ENCODE measurements around the gene BICC1. TPM values are rescaled to one million over a fixed set of nuclear protein-coding genes. Genes with fewer than 3 reads are reported as not detected.

Gene BICC1
- polyA plus RNA-seq, 4 donors, result 72.5 to 84.9 (median 79.7) TPM

DNA sequence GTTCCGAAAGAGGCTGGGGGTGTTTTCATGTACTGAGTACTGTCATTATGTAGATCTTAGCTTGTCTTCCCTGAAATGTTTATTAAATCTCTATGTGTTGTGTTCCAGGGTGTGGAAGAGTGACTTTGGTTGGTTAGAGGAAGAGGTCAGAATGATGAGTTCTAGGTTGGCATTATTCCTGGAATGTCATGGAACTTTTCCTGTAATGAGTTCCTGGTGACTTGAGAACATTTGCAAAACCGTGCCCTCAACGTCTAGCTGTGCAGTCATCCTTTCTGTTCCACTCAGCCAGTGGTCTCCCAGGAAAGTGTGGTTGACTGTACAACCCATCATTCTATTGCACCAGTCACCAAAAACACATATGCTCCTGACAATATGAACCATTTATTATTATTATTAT is 129.6 kb downstream of the BICC1 start:
- DNase-seq (ENCODE audit: low read depth in 4 of 4, low spot score in 2 of 4), result no peak

DNA sequence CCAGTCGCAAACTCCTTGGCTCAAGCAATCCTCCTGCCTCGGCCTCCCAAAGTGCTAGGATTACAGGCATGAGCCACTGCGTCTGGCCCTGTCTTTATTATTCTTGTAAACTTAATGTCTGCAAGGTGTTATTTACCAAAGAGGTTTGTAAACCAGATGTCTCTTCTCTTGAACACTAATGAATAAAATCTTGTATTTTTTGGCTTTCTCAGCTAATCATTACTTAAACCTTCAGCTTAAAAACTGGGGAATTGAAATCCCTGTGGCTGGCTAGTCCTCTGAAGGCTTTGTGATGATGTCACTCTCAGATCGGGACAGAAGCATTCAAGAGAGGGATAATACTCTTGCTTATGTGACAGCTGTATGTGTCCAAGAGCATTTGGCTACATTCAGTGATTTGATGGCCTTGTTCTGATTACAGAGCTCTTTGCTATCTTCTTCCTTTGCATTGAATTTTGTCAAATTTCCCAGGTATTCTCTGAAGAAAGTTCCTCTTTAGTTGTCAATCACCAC is 130.3 kb downstream of the BICC1 start:
- DNase-seq (ENCODE audit: low read depth in 4 of 4, low spot score in 2 of 4), result no peak

DNA sequence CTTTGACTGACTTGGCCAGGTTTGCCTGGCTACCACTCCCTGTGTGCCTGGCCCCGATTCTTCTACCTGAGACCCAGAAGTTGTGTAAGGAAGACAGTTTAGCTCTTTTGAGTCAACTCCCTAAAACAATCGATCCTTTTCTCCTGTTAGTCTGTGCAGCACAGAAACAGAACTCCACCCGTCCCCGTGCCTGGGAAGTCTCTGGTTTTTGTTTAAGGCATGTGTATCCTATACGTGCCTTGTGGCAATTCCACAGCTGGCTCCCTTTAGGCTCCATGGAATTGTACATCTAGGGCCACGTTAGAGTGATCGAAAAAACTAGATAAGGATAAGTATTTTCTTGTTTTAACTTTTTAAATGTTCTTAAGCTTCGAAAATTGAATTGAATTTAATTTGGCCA is 131.6 kb downstream of the BICC1 start:
- DNase-seq (ENCODE audit: low read depth in 4 of 4, low spot score in 2 of 4), result no peak

DNA sequence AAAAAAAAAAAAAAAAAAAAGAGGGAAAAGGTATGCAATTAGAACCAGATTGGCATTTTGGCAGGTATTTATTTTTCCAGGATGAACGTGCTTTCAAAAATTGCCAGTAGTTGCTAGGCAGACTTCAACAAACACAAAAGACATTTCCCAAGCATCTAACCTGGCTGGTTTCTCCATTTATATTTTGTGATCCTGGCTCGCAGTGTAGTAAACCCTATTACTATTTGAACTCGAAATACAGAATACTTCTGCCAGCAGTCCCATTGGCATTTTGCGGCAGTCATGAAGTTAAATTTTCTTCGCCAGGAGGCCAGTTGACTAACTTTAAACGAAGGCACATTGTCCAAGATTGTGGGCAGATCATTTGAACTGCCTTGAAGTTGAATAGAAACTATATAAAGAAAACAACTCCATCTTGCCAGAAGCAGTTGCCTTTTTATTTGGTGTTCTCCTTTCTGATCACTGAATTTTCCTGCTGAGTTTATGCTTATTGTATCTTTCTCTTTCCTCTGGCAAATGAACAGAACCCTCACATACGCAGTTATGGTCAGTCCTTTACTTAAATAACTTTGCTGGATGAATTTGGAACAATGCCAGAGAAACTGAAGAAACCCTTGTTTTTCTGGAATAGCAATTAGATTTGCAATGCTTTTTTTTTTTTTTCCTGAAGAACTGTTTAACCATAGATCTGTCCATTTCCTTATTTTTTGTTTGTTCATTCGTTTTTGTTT is 132.9 kb downstream of the BICC1 start:
- no peak for DNase-seq (ENCODE audit: low read depth in 4 of 4, low spot score in 2 of 4)

DNA sequence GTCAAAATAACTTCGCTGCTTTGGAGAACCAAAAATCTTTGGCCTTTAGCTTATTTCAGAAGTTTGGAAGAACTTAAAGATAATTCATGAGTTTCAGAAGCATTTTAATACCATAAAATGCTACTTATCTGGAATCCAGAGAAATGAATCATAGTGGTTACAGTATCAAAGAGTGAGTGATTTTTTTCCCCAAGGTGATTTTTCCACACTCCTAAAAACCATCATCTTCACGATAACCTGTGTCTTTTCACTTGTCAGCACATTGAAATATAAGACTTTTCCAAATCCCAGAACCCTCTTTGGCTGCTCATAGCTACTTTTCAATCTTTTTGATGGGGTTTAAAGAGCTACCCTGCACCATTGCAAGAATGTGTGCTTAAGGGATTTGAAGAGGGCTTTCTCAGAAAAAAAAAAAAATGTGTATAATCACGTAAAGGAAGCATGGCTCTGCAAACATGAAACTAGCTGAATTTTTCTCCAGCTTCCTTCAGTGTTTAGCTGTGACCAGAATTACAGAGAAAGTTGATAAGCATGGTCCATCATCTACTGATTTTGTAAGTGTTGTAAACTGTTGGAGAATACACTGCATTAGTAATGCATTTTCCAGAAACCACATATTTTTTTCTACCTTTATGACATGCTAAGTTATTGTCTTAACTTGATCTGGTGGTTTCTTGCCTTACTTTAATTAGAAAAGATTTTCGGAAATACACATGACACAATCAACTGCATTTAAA is 134.9 kb downstream of the BICC1 start:
- DNase-seq (ENCODE audit: low read depth in 4 of 4, low spot score in 2 of 4), result no peak

DNA sequence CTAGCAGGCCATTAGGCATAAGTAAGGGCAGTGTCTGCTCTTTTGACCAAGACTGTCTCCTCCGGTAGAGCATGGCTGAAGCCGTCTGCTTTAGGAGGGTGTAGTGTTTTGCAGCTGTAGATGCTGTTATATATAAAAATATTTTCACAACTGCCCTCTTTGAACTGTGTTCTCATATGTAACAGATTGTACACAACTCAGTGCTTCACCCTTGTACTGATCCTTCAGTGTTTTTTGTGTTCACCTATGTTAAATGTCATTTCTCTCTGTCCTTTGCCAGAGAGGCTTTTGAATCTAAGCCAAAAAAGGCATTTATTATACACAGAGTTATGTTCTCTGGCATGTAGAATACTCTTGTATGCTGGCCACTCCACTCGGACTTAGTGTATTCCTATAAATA is 135.5 kb downstream of the BICC1 start:
- DNase-seq (ENCODE audit: low read depth in 4 of 4, low spot score in 2 of 4), result no peak

DNA sequence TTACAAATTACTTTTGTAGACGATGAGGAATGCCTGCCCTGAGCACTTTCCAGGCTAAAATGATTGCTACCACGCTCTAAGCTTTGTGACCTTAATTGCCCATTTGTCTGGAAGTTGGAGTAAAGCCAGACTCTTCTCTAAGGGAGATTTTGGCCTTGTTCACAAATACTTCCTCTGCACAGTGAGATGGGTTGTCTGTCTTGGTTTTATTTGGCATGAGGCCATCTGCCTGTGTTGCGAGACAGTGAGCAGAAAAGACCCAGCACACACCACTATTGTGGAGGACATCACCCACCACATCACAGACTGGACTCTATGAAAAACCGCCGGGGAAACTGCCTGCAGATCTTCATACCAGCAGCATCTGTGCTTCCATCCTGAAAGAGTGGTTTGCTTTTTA is 138.4 kb downstream of the BICC1 start:
- DNase-seq (ENCODE audit: low read depth in 4 of 4, low spot score in 2 of 4), result no peak

DNA sequence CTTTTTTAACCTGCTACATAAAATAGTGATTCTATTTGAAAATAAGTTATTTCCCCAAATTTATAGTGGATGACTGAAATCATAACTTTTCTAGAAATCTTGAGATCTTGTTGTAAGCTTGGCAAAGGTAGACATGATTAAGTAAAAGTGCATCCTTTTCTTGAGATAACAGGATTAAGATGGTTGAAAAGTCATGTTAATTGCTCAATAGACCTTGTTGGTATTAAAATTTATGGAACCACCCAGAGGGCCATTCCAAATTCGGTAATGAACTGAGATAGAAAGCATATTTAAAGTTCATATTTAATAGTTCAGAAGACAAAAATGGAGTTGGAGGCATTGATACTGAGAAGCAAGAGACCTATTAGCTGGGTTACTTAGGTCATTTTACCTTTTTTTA is 139.1 kb downstream of the BICC1 start:
- DNase-seq (ENCODE audit: low read depth in 4 of 4, low spot score in 2 of 4), result no peak

DNA sequence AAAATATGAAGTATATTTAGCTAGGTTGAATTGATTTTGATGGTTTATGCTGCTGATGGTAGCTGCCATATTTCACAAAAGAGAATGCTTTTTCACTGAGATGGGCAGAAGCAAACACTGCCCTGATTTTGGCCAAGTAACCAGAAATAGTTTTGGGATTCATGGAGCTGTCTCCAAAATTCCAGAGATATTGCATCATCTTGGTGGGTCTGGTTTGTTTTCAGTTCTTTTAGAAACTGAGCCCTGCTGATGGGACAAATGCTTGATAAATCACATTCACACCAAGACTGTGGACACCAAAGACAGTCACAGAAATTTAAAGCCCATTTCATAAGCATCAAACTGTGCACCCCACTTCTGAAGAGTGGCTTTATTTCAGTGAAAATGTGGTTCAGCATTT is 140.5 kb downstream of the BICC1 start:
- no peak for DNase-seq (ENCODE audit: low read depth in 4 of 4, low spot score in 2 of 4)

DNA sequence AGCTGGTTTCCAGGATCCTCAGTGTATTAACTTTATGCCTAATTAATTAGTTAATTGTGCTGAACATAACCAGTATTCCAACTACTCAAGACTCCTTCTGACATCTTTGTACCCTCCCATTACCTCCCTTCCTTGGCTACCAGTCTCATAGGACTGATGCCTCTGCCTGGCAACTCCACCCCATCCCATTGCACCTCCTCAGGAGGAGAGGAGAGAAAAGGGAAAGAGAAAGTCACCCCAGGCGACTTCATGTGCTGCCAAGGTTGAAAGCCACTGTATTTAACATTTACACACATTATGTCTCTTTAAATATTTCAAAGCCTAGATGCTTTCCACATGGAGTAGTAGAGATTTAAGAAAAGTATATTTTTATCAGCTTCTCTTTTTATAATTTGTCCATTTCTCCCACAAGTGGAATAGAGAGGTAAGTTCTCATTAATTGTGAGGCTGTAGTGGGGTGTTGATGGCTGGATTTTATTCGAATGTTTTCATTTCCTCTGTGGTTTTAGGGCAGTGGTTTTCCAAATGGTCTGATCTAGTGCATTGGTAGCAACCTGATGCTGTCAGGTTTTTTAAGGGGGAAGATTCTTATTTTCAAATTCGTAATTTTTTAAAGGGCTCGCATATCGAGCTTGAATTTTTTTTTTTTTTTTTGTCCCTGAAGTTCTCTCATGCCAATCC is 148.0 kb downstream of the BICC1 start:
- no peak for DNase-seq (ENCODE audit: low read depth in 4 of 4, low spot score in 2 of 4)

DNA sequence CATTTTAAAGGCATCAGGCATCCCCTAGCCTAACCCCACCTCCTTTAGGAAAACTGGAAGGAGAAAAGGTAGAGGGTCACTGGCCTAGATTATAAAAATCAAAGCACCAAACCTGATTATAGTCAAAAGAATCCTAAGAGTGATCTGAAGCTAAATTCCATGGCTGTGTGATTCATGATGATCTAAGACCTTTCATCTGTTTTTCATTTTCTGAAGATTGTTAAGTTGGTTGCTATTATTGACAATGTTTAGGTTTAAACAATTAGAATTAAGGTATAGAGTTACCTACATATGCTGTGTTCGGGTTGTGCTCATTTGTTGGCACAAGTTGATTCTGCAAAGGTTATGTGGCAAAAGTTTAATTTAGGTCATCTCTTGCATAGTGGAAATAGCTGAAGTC is 148.7 kb downstream of the BICC1 start:
- DNase-seq (ENCODE audit: low read depth in 4 of 4, low spot score in 2 of 4), result no peak

DNA sequence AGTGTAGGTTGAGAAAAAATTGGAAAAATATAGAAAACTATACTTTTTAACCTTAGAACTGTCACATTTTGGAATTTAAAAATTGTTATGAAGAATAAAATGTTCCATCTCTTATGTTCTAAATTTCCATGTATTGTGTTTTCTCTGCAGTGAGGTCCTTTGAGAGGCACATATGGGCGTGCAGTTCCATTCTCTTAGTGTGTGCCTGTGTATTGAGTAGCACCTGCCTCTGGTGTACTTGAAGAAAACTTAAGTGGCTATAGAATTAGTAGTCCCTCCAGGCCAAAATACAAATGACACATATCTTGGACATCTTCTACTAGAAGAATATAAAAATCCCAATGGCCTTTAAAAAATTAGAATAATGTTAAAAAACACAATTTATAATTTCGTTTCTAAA is 149.2 kb downstream of the BICC1 start:
- no peak for DNase-seq (ENCODE audit: low read depth in 4 of 4, low spot score in 2 of 4)

DNA sequence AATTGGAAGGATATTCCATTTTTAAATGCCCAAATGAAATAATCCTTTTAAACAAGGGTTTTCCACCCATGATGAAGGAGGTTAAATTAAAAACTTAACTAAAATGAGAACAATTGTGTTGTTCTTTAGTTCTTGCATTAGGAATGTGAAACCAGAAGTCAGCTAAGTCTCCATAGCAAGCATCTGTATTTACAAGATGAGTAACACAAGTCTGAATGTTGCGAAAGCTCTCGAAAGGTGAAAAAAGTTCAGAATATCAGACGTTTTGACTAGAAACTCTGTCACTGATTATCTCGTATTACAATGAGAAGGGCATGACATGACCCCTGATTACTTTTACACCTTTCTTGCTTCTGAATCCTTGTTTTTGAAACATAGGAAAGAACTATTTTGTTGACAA is 149.6 kb downstream of the BICC1 start:
- no peak for DNase-seq (ENCODE audit: low read depth in 4 of 4, low spot score in 2 of 4)

DNA sequence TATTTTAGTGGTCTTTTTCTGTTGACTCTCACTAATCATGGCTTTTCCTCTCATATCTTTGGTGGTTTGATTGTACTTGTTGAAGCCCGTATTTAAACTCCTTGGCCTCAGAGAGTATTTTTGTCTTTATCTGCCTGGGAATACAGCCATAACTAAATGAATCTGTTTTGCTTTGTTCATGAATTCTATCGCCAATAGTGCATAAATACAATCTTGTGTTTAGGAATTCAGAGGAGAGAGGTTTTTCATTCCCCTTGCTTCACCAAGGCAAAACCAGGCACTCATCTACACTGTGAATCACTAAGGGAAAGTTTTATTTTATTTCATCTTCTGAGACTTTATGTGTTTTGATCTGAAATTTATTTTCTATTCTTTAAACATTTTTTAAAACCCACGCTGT is 152.7 kb downstream of the BICC1 start:
- no peak for DNase-seq (ENCODE audit: low read depth in 4 of 4, low spot score in 2 of 4)

DNA sequence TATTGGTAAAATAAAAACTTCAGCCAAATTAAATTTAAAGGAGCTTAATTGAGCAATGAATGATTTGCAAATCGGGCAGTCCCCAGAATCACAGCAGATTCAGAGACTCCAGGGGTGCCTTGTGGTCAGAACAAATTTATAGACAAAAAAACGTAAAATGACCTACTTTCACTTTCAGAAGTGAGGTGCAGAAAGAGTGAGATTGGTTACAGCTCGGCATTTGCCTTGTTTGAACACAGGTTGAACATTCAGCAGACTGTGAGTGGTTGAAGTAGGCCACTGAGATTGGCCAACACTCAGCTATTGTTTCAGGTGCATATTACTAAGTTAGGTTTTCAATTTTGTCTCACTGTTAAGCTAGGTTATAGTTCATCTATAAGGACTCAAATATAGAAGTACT is 153.4 kb downstream of the BICC1 start:
- DNase-seq (ENCODE audit: low read depth in 4 of 4, low spot score in 2 of 4), result no peak

DNA sequence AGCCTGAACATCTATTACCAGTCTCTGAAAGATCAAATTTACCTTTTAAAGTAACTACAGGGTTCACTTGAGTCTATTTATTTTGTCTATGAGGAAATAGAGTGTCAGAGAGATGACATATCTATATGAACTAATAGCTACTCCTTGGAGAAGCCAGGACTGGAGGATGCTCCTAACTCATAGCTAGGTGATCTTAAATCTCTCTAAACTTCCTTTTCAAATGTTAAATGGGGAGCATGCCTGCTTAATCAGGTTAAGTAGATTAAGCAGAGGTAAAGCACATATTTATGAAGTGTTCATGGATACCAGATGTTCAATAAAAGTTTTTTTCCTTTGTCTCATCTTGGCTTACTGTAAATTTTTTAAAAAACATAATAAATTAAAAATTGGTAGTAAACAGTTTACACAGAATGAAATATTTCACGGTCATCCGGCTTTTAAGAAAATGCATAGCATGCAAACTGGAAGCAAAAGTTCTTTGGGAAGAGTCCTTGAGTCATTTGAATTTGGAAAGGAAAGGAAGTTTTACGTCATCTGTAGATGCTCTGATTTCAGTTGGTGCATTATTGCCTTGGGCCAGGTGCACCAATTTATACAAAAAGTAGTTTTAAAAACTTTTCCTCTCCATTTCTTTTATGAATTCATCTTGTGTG is 155.1 kb downstream of the BICC1 start:
- DNase-seq (ENCODE audit: low read depth in 4 of 4, low spot score in 2 of 4), result no peak

DNA sequence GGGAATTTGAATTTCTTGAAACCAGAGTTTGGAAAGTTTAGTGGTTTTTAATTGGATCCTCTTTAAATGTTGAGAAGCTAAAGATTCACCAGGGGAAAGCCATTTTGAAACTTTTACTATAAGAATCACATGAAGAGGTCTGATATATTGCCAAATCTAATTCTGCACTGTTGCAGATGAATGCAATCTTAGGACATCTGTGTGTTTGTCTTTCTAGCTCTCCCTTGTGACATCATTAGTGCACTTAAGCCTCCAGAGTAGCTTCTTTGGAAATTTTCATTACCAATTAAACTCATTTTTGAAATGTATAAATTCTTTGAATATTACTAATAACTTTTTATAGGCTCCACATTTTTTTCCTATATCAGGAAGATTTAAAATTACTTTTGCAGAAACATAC is 160.2 kb downstream of the BICC1 start:
- DNase-seq (ENCODE audit: low read depth in 4 of 4, low spot score in 2 of 4), result no peak

DNA sequence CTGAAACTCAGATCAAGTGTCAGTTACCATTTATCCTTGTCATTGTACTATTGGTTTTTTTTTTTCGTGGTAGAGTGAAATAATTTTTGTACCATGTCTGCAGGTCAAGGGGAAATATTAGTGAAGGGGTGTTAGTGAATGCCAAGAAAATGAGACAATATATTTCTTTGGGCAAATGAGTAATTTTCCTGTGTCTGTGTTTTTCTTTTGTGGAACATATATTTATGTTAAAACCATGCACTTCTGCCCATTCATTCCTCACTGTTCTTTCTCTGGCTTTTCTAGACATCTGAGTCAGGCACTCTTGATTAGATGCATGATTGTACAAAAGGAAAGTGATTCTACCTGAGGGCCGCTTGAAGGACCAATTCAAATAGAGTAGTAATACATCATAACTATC is 161.6 kb downstream of the BICC1 start:
- no peak for DNase-seq (ENCODE audit: low read depth in 4 of 4, low spot score in 2 of 4)

DNA sequence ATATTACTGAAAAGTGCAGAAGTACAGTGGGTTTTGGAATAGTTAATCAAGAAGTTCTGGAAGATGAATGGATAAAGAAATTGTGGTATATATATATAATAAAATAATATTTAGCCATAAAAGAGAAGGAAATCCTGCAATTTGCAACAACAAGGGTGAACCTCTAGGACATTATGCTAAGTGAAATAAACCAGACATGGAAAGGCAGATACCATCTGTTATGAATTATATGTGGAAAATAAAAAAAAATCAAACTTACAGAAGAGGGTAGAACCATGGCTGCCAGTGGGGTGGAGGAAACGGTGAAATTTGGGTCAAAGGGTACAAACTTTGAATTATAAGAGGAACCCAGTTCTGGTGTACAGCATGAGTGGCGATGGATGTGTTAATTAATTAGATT is 162.6 kb downstream of the BICC1 start:
- DNase-seq (ENCODE audit: low read depth in 4 of 4, low spot score in 2 of 4), result no peak

DNA sequence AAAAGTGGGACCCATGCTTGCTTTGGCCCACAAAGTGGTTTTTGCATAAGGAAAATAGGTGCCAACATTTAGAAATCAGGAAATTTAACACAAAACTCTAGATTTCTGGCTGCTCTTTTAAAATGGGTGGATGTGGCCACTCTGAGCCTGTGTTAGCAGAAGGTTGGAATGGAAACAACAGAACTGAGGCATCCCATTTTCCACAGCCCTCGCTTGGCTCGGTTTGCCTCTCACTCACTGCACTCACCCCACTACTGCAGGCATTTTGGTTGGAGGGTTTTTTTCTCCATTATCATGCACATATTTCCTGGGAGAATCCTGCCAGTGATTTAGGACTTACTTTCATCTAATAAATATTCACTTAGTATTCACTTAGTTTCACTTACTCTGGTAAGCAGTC is 178.9 kb downstream of the BICC1 start:
- no peak for DNase-seq (ENCODE audit: low read depth in 4 of 4, low spot score in 2 of 4)

DNA sequence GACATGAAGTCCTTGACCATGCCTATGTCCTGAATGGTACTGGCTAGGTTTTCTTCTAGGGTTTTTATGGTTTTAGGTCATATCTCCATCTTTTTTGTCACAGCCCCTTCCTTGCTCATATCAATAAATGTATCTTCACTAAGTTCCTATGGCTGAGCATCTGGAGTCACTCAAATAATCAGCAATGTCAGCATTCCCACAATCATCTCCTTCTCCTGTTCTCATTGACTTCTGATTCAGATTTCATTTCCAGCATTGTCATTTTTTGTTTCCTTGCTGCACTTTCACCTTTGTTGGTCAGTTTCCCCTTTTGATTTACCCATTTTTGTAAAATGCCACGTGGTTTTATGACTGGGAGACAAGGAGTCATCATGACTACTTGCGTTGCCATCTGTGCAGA is 181.2 kb downstream of the BICC1 start:
- DNase-seq (ENCODE audit: low read depth in 4 of 4, low spot score in 2 of 4), result no peak
